Colonic mucosa (tissue), 4 donors: ENCODE data around the gene EIF2AK2. TPM values are rescaled to one million over a fixed set of nuclear protein-coding genes. Genes with fewer than 3 reads are reported as not detected.

ENCODE experiments used
- DNase-seq: peaks from one replicate; pipeline ENCODE4 v3.0.0-alpha.2; 2020
- H3K27ac ChIP-seq: fragments of 200-600 bp; one replicate; pipeline ENCODE4 v1.8.0; 2021
- H3K27me3 ChIP-seq: fragments of 200-600 bp; one replicate; pipeline ENCODE4 v1.8.0; 2021
- H3K36me3 ChIP-seq: fragments of 200-600 bp; one replicate; pipeline ENCODE4 v1.8.0; 2021
- H3K4me1 ChIP-seq: fragments of 200-600 bp; one replicate; pipeline ENCODE4 v1.8.0; 2021; ENCODE audit warnings: mild to moderate bottlenecking
- H3K4me3 ChIP-seq: fragments of 200-600 bp; one replicate; pipeline ENCODE4 v1.8.0; 2021
- H3K9ac ChIP-seq, 2 donors: one replicate each; pipeline ENCODE4 v1.7.0; 2013; ENCODE audit warnings: control low read depth in 2 of 2, low read depth in 2 of 2, low read length in 2 of 2
- H3K9me3 ChIP-seq: fragments of 200-600 bp; one replicate; pipeline ENCODE4 v1.8.0; 2021
- CTCF ChIP-seq: fragments of 200-600 bp; IDR thresholded peaks from one replicate; pipeline ENCODE4 v1.8.0; 2022; ENCODE audit warnings: antibody characterized with exemption, mild to moderate bottlenecking
- intact Hi-C: fragments of 100-400 bp; cut with DNase I; formaldehyde crosslinking; loops from one replicate; pipeline ENCODE4 v1.14.1; 2022
- total RNA-seq, 2 donors: library from RNA; stranded (reverse); fragmentation: NEBNext Ultra II Directional in 1 of 2; extraction: Animal tissue kit (Norgen Biotek cat#: 25700) in 1 of 2; gene quantifications; one replicate each; pipeline ENCODE4 v1.2.1, GENCODE V29; 2021
- donor health status: healthy.
- donor health status: DM: no; HTN: no; CAD: no.
- donor health status: DM: no; HTN: no; CAD: no.

EIF2AK2 gene
- total RNA-seq, 2 donors from 2014 or later, result 35.4 to 37.3 TPM

GRCh38 chr2:37132914-37133313 is 23.9 kb downstream of the EIF2AK2 start:
- DNase-seq, result no peak
- H3K9ac ChIP-seq, result no peak overlapping the region
- no peaks in the 10 kb centered on the region for H3K27me3 ChIP-seq
- H3K4me3 ChIP-seq, result no peak overlapping the region
- TF ChIP-seq CTCF, result no peak
- peaks cover 7% of the 10 kb centered on the region for H3K36me3 ChIP-seq
- H3K4me1 ChIP-seq, result no peaks in the 10 kb centered on the region
- intact Hi-C loops, result no loop called here
- H3K9me3 ChIP-seq, result no peaks in the 10 kb centered on the region
- no peak overlapping the region for H3K27ac ChIP-seq

GRCh38 chr2:37125416-37125815 is 31.4 kb downstream of the EIF2AK2 start:
- H3K4me1 ChIP-seq, result no peaks in the 10 kb centered on the region
- no peak for TF ChIP-seq CTCF
- no peak overlapping the region for H3K27ac ChIP-seq
- no peaks in the 10 kb centered on the region for H3K9me3 ChIP-seq
- H3K4me3 ChIP-seq, result no peak overlapping the region
- H3K36me3 ChIP-seq, result peaks cover 8% of the 10 kb centered on the region
- no peak overlapping the region for H3K9ac ChIP-seq
- intact Hi-C loops, result no loop called here
- H3K27me3 ChIP-seq, result no peaks in the 10 kb centered on the region
- DNase-seq, result no peak

- intact Hi-C loops, result no loop called here
- Histone ChIP-seq H3K27ac (no peak overlapping the region), H3K4me3 (no peak overlapping the region), H3K36me3 (no peaks in the 10 kb centered on the region), H3K9ac (no peak overlapping the region), H3K27me3 (no peaks in the 10 kb centered on the region), H3K9me3 (no peaks in the 10 kb centered on the region), H3K4me1 (no peaks in the 10 kb centered on the region)
- no peak for TF ChIP-seq CTCF
- no peak for DNase-seq
These were observed 37.6 kb downstream of the EIF2AK2 start for GRCh38 chr2:37119157-37119556.

GRCh38 chr2:37117566-37117965 is 39.2 kb downstream of the EIF2AK2 start:
- Histone ChIP-seq H3K27me3 (no peaks in the 10 kb centered on the region), H3K27ac (no peak overlapping the region), H3K9me3 (no peaks in the 10 kb centered on the region), H3K36me3 (no peaks in the 10 kb centered on the region), H3K4me3 (no peak overlapping the region), H3K9ac (no peak overlapping the region), H3K4me1 (no peaks in the 10 kb centered on the region)
- TF ChIP-seq CTCF, result no peak
- no peak for DNase-seq
- intact Hi-C loops, result no loop called here

GRCh38 chr2:37111958-37112357 is 44.8 kb downstream of the EIF2AK2 start:
- no peak overlapping the region for H3K9ac ChIP-seq
- no peaks in the 10 kb centered on the region for H3K27me3 ChIP-seq
- intact Hi-C loops, result no loop called here
- no peak overlapping the region for H3K27ac ChIP-seq
- no peak for DNase-seq
- H3K4me1 ChIP-seq, result no peaks in the 10 kb centered on the region
- no peak for TF ChIP-seq CTCF
- no peaks in the 10 kb centered on the region for H3K36me3 ChIP-seq
- no peak overlapping the region for H3K4me3 ChIP-seq
- no peaks in the 10 kb centered on the region for H3K9me3 ChIP-seq
